ENCODE measurements around the gene SLC1A1. TPM values are rescaled to one million over a fixed set of nuclear protein-coding genes. Genes with fewer than 3 reads are reported as not detected.

SLC1A1 gene
- total RNA-seq, 1 experiment from 2014 or later = 6.0 TPM

GRCh38 chr9:4617752-4618151 is 127.5 kb downstream of the SLC1A1 start:
- no peak for DNase-seq (ENCODE audit: low read depth)

- DNase-seq (ENCODE audit: low read depth) = no peak
Measured at GRCh38 chr9:4618700-4619099, 128.4 kb downstream of the SLC1A1 start.

GRCh38 chr9:4620057-4620765 is 129.9 kb downstream of the SLC1A1 start:
- no peak for DNase-seq (ENCODE audit: low read depth)

GRCh38 chr9:4620881-4621555 is 130.8 kb downstream of the SLC1A1 start:
- DNase-seq (ENCODE audit: low read depth) = no peak

GRCh38 chr9:4622016-4622415 is 131.7 kb downstream of the SLC1A1 start:
- no peak for DNase-seq (ENCODE audit: low read depth)

GRCh38 chr9:4630836-4631235 is 140.6 kb downstream of the SLC1A1 start:
- DNase-seq (ENCODE audit: low read depth) = no peak

Other genes starting within 250 kb of the SLC1A1 start
- 7.6 and 10.3 TPM in 2 replicates for gene GLIS3, start 190.4 kb upstream of the SLC1A1 start, total RNA-seq (2014; rRNA removed; shearing (Covaris generic))
- gene PLPP6, start 171.8 kb downstream of the SLC1A1 start, total RNA-seq (2014; rRNA removed; shearing (Covaris generic)) = 5.4 and 5.5 TPM in 2 replicates
- 0.12 TPM in 1 of 2 replicates, not detected in the other for gene SPATA6L, start 176.0 kb downstream of the SLC1A1 start, total RNA-seq (2014; rRNA removed; shearing (Covaris generic))
- 11.8 and 15.0 TPM in 2 replicates for gene CDC37L1, start 189.1 kb downstream of the SLC1A1 start, total RNA-seq (2014; rRNA removed; shearing (Covaris generic))

Data from RPMI7951 (cell line).